ENCODE data around the gene ADGRL1. TPM values are rescaled to one million over a fixed set of nuclear protein-coding genes. Genes with fewer than 3 reads are reported as not detected.
"Not testable (repeated sequence)": the region's sequence is repeated elsewhere in the genome, so short reads cannot be mapped to it uniquely, and the experiment has no call there.

Gene ADGRL1
- total RNA-seq, 6 experiments from 2014 or later = 0.46 to 4.6 (median 1.3) TPM

DNA sequence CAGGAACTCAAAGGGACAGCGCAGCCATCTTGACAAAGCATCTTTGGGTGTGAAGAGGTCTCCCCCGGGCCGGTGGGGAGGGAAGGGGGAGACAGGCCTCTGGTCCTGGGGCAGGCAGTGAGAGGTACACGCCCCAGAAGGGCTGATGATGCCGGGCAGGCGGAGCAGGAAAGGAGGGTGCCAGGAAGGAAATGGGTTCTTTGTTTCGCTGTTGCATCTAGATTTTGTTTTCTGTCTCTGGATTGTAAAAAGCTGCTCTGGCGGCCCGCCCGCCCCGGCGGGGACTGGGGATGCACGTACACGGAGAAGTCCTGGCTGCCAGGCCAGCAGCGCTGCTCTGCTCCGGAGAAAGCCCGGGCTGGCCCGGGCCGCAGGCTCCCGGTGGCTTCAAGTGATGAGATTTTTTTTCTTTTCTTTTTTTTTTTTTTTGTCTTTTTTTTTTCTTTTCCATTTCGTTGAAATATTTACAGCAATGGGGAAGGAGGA is 56.4 kb downstream of the ADGRL1 start:
- ATAC-seq = peak; percentile 52 to 70 (median 61)
- Histone ChIP-seq H3K4me3 (no peak overlapping the region), H3K27me3 (no peaks in the 10 kb centered on the region), H3K27ac (peak overlapping the region in 2 of 3 donors; percentile 33 to 38), H3K9me3 (no peaks in the 10 kb centered on the region), H3K36me3 (no peaks in the 10 kb centered on the region), H3K4me1 (no peaks in the 10 kb centered on the region)
- WGBS (ENCODE audit: insufficient coverage, low coverage, low lambda C conversion rate, missing lambda C conversion rate) = 37% methylated on average over 16 of the region's 21 CpGs
- DNase-seq = peak in 2 of 3 donors; percentile 65 to 67
- intact Hi-C loops (cut with DNase I) = no loop called here
- TF ChIP-seq, protein P1, sequence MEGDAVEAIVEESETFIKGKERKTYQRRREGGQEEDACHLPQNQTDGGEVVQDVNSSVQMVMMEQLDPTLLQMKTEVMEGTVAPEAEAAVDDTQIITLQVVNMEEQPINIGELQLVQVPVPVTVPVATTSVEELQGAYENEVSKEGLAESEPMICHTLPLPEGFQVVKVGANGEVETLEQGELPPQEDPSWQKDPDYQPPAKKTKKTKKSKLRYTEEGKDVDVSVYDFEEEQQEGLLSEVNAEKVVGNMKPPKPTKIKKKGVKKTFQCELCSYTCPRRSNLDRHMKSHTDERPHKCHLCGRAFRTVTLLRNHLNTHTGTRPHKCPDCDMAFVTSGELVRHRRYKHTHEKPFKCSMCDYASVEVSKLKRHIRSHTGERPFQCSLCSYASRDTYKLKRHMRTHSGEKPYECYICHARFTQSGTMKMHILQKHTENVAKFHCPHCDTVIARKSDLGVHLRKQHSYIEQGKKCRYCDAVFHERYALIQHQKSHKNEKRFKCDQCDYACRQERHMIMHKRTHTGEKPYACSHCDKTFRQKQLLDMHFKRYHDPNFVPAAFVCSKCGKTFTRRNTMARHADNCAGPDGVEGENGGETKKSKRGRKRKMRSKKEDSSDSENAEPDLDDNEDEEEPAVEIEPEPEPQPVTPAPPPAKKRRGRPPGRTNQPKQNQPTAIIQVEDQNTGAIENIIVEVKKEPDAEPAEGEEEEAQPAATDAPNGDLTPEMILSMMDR (IDR thresholded peaks at IDR 0.05) = no peak
- TF ChIP-seq POLR2A (IDR thresholded peaks at IDR 0.05) = no peak

DNA sequence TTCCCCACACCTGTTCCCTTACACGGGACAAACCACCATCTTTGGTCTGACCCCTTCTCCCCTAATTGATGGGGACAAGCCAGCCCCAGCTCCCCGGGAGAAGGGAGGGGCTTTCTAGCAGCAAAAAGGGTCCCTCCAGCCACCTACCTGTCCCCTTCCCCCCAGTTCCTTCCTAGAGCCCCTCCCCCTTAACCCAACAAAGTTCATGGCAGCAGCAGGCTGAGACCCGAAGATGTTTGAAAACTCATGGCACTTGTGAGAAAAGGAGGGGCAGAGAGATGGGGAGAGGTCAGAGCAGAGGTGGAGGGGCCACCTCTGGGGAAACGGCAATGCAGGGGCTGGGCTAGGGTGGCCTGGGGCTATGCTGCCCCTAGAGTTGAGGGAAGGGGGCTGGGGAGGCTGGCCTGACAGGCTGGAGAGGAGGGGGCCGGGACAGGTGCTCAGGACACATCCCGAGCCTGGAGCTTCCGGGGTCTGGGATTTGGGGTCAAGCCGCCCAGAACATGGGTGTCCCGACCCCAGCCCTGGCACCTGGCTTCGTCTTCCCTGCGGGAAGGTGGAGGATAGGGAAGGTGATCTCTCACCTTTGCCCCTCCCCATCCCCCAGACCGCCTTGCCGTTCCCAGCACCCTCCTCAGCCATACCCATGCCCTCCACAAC is 57.1 kb downstream of the ADGRL1 start:
- no peak for DNase-seq
- TF ChIP-seq, protein P1 (IDR thresholded peaks at IDR 0.05) = no peak
- TF ChIP-seq POLR2A (IDR thresholded peaks at IDR 0.05) = no peak
- Histone ChIP-seq H3K4me1 (no peaks in the 10 kb centered on the region), H3K4me3 (no peak overlapping the region), H3K9me3 (no peaks in the 10 kb centered on the region), H3K27ac (peak overlapping the region in 2 of 3 donors; percentile 33 to 38), H3K27me3 (no peaks in the 10 kb centered on the region), H3K36me3 (no peaks in the 10 kb centered on the region)
- intact Hi-C loops (cut with DNase I) = no loop called here
- ATAC-seq = no peak
- 54% methylated on average over 6 of the region's 13 CpGs for WGBS (ENCODE audit: insufficient coverage, low coverage, low lambda C conversion rate, missing lambda C conversion rate)

DNA sequence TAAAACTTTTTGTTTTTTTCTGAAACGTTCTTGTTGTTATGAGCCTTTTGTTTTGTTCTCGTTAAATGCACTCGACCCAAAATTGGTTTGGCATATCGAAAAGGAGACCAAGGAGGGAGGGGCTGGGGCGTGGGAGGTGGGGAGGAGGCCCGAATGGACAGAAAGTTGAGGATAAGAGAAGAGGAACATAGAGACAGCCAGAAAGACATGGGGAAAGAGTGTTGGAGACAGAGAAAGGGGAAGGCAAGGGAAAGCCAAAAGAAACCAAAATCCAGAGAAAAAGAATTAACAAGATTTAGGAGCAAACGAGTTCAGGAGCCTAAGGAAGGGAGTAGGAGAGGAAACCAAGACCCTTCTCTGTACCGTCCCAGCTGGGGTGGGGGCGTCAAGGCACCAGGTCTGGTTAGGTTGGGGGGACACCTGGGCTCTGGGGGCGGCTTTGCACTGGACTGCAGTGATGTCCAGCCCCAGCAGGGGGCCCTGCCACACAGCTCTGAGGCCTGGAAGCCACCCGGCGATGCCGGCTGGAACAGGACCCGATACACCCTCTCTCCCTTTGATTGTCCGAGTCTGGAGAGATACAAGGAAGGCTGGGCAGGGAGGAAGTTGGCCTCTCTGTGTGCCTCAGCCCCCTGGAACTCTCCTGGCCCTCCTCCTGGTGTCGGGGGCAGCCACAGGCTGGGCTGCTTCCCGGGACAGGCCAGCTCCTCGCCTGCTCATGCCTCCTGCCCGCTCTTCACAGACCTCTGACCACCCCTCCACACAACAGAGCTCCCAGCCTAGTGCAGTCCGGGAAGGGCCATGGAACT is 58.0 kb downstream of the ADGRL1 start:
- no peak overlapping the region for H3K27ac ChIP-seq
- WGBS (ENCODE audit: insufficient coverage, low coverage, low lambda C conversion rate, missing lambda C conversion rate) = 57% methylated on average over 8 of the region's 20 CpGs
- H3K4me3 ChIP-seq = no peak overlapping the region

DNA sequence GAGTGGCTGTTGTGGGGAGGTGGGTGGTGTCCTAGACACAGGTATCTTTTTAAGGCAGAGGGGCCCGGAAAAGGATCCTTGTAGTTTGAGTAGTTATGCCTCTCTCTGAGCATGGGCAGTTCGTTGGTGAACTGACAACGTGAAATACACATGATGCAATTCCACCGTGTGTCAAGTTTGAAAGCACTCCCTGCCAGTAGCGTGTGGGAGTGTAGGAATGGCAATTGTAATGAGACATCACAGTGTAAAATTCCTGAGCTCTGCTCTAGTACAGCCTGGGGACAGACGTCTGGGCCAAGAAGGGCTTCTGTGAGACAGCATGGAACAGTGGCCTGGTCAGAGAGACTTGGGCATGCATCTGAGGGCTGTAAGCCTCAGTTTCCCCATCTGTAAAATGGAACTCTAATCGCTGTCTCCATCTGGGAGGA is 59.2 kb downstream of the ADGRL1 start:
- TF ChIP-seq, protein P1 (IDR thresholded peaks at IDR 0.05) = no peak
- TF ChIP-seq POLR2A (IDR thresholded peaks at IDR 0.05) = no peak
- Histone ChIP-seq H3K4me1 (no peaks in the 10 kb centered on the region), H3K27me3 (no peaks in the 10 kb centered on the region), H3K27ac (no peak overlapping the region), H3K9me3 (no peaks in the 10 kb centered on the region), H3K4me3 (no peak overlapping the region), H3K36me3 (no peaks in the 10 kb centered on the region)
- WGBS (ENCODE audit: insufficient coverage, low coverage, low lambda C conversion rate, missing lambda C conversion rate) = 22% methylated on average over 4 of the region's 7 CpGs
- intact Hi-C loops (cut with DNase I) = no loop called here
- ATAC-seq (no peak), DNase-seq (no peak)

More for the DNA sequence above, 58.0 kb downstream of the ADGRL1 start:
- ATAC-seq (peak; percentile 73 to 85 (median 80)), DNase-seq (peak in 1 of 3 donors; percentile 59)
- H3K36me3 ChIP-seq = no peaks in the 10 kb centered on the region
- H3K4me1 ChIP-seq = no peaks in the 10 kb centered on the region
- TF ChIP-seq, protein P1 (IDR thresholded peaks at IDR 0.05) = peak; percentile 50 to 68 (median 56)
- TF ChIP-seq POLR2A (IDR thresholded peaks at IDR 0.05) = no peak
- intact Hi-C loops (cut with DNase I) = no loop called here
- H3K27me3 ChIP-seq = no peaks in the 10 kb centered on the region
- H3K9me3 ChIP-seq = no peaks in the 10 kb centered on the region

DNA sequence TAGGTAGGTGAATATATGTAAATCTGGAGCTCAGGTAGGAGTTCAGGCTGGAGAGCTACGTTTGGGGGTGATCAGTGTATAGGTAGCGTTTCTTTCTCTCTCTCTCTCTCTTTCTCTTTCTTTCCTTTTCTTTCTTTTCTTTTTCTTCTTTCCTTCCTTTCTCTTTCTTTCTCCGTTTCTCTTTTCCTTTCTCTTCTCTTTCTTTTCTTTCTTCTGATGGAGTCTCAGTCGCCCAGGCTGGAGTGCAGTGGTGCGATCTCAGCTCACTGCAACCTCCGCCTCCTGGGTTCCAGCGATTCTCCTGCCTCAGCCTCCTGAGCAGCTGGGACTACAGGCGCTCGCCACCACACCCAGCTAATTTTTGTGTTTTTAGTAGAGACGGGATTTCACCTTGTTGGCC is 59.8 kb downstream of the ADGRL1 start:
- H3K4me3 ChIP-seq; H3K27ac ChIP-seq; ATAC-seq; intact Hi-C loops (cut with DNase I); H3K9me3 ChIP-seq; DNase-seq; H3K27me3 ChIP-seq; H3K4me1 ChIP-seq; H3K36me3 ChIP-seq: not testable (repeated sequence)
- 92% methylated on average over 10 of the region's 10 CpGs for WGBS (ENCODE audit: insufficient coverage, low coverage, low lambda C conversion rate, missing lambda C conversion rate)

Measured in right lobe of liver (tissue), 6 donors.